GM04503 (cell line): ENCODE results near the gene NPFF.

Experiments used
- DNase-seq: peaks from one replicate; pipeline ENCODE4 v3.0.0-alpha.2; 2012; ENCODE audit warnings: low read depth

Gene NPFF

DNA sequence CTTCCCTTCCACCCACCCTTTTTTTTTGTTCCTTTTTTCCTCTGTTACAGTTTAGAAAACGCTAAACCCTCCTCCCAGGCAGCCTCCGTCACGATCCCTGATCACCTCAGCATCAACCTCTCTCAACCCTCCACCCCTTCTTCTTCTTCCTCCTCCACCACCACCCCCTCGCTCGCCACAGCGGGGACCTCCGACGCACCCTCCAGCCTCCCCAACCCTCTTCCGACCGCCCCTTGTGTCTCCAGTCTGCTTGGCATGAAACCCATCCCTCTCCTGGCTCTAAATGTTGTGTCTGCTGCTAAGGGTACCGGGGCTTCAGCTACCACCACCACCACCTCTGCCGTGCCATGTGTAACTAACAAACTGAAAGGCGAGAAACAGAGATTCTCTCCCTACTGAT lies 32.5 kb downstream of the NPFF start:
- DNase-seq, result no peak

DNA sequence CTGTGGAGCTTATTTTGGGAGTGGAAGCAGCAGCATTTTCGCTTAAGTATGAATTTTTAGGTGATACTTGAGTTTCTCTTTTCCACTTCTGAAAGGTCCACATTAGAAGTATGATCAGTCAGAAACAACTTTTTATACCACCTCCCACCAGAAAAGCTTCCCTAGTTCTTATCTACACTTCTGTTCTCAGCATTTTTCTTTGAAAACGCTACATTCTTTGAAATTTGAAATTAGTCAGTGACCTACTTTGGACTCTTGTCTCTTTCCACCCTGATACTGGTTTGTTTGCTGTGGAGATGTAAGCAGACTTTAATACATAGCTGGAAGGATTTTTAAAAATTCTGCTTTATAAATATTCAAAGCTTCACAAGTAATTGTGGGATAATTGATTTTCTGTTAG lies 33.2 kb downstream of the NPFF start:
- DNase-seq, result no peak

DNA sequence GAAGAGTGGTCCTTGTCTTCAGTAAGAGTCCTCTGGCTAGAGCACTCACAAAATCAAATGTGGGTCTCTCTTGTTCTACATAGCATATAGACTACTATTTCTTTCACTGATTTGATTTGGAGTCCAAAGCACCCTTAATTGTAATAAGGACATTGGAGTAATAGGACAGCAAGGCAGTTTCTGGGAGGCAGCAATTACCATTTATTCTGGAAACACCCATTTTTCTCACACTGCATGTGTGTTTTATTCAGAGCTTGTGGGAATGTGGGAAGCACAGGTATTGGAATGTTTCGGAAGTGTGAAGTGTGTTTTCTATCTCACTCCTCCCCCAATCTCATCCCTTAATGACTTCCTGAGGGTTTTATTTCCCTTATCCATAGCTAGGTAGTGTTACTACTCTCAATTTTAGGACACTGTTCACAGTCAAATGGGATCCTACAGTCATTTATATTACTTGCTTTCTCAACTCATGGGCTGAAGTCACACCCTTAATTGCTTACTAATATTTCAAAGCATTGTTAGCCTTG lies 35.2 kb downstream of the NPFF start:
- no peak for DNase-seq

DNA sequence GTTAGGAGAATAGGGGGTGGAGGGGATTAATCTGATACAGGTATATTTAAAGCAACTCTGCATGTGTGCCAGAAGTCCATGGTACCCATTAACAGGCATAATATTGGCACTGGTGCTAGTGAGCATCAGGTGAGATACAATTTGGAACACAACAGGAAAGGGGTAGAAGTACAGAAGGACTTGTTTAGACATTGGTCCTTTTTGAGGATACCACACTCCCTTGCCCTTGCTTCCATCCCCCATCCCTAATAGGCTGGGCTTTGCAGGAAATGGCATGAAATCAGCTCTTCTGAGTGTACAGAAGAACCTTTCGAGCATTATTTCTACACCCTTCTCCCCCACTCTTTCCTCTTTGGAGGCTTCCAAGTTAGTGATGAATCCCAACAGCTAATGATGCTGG lies 39.0 kb downstream of the NPFF start:
- DNase-seq, result no peak

DNA sequence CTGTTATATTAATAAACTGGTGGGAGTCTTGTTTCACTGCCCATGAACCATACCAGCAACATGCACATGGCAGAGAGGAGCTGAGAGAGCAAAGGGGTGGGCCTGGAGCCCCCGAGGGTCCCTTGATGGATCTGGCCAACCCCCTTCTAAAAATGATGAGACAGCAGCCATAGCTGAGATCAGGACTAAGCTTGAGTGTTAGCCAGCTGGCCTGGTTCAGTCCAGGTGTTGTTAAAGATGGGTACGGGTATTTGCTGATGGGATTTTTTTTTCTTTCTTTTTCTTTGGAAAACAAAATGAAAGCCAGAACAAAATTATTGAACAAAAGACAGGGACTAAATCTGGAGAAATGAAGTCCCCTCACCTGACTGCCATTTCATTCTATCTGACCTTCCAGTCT lies 39.4 kb downstream of the NPFF start:
- no peak for DNase-seq

DNA sequence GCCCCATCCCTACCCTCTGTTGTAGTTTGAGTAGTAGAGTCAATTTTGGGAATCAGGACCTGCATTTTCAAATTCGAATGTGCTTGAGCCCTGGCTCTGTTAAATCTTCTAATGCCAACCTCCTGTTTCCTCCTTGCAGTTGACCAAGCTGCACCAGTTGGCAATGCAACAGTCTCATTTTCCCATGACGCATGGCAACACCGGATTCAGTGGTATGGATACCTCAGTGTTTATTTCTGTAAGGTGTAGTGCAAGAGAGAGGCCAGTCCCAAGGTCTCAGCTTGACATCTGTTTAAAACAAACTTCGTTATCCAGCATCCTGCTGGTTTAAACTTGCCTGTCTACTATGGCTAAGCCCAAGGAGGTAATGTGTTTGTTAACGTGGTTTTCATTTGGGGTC lies 40.2 kb downstream of the NPFF start:
- DNase-seq, result no peak

DNA sequence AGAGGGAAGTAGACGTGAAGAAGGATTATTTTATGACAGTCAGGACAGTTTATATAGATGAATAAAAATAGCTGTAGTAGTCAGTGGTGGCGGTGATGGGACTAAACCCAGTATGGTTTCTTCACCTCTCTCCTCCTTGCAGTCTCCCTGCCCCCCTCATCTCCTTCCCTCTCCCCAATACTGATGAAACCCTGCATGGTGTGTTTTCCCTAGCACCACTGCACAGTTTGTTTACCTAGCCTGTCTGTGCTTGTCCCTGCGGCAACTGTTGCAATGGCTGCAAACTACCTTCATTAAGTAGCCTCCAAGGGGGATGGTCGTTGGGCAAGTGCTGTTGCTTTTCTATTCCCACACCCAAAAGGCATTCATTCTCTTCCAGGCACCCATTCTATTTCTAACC lies 40.6 kb downstream of the NPFF start:
- DNase-seq, result no peak

DNA sequence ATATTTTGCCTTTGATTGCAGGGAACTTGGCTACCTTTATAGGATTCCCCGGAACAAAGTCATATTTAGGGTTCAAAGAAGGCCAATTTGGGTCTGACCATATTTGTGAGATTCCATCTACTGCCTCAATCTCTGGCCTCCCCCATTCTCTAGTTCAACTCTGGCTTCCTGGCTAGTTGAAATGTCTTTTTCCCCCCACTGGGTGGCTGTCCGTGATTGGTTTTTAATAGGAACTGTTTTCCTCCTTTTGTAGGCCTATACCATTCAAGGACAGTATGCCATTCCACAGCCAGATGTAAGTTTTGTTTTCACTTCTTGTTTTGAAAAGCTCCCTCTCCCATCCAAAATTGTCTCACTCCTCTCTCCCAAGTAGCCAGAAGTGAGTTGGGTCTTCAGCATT lies 41.6 kb downstream of the NPFF start:
- DNase-seq, result no peak

DNA sequence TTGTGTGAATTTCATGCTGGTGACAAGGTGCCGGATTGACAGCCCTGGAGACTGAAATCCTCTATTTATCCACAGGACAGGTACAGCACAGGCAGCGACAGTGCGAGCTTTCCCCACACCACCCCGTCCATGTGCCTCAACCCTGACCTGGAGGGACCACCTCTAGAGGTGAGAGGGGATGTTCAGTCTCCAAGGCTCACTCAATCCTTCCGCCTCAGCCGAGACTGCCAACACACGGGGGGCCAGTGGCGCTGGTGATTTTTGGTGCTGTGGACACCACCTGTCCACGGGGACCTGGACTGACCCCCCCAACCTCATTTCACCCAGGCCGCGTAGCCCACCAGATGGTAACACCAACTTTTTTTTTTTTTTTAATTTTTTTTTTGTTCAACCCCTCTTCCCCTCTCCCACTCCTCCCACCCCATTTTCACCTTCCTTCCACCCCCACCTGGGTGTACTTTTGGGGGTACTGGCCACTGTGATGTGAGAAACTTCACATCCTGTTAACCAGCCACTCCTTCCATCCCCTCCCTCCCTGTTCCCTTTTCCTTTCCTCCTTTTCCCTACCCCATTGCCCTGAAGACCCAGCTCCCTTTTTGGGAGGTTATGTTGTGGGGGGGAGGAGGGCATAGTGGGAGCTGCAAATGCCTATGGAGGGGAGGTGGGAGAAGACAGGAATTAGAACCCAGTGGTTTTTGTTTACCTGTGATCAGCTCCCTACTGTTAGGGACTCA lies 42.4 kb downstream of the NPFF start:
- no peak for DNase-seq

DNA sequence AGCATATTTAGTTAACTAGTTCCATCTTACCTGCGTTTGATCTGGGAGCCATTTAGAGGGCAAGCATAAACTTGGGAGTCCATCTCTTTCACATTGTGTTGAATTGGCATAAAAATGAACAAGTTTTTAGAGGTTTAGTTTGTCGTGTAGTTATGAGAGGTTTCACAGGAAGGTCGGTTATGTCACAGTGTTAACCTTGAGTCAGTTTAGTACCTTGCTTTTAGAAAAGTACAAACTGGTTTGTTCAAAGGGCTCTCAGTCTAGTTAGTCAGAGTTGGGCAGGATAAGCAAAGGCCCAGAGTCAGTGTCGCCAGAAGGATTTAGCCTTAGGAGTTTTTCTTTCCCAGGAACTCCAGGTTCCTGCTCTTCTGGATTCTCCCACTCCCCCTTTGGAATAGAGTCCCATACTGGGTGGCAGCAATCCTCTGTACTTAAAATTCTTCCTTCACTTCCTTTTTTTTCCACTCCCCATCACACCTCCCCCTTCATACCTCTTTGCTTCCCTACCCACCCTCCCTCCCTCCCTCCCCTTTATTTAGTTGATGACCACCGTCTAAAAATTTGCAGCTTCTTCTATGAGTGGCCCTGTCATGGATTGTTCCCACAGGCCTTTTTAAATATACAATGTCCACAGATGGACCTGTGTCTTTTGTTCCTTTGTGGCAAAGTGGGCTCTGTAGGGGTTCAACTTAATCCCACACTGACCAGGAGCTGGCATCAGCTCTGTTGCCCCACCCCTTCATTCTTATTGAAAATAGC lies 43.3 kb downstream of the NPFF start:
- no peak for DNase-seq

DNA sequence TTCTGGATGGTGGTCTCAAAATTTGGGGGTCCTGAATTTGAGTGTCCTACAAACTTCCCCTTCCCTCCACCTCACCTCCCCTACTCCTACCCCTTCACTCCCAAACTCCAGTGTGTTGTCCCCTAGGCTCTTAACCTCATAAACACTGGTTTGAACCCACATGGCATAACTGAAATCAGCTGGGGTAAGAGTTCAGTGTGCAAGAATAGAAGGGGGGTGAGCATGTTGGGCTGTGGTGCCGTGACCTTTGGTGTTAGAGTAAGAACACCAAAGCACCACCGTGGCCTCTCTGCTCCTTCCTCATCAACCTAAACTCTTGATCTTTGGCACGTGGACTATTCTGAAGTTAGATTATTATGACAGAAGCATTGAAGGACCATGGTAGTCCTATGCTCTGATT lies 44.3 kb downstream of the NPFF start:
- no peak for DNase-seq

DNA sequence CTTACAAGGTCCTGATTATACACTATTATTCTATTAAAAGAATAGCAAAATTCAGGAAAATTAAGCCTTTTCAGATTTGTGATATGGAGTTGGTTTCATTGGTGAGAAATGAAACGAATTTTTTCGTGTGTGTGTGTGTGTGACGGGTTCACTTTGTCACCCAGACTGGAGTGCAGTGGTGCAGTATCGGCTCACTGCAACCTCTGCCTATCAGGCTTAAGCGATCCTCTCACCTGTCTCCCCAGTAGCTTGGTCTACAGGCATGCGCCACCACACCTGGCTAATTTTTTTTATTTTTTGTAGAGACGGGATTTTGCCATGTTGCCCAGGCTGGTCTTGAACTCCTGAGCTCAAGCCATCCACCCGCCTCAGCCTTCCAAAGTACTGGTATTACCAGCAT lies 45.7 kb downstream of the NPFF start:
- no peak for DNase-seq

DNA sequence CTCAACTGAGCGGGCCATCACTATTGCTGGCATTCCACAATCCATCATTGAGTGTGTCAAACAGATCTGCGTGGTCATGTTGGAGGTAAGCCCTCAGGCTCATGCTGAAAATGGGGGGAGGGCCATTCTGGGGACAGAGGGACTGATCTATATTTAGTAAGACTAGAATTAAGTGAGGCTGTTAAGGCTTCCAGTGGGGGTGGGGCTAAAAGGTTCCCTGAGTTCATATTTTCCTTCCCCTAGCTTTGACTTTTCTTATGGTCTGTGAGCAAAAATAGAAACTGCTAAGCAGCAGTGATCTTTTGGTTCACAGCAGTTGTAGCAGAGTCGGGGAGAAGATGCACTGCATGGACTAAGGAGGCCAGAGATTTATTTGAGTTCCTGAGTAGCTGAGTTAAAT lies 46.2 kb downstream of the NPFF start:
- DNase-seq, result no peak

DNA sequence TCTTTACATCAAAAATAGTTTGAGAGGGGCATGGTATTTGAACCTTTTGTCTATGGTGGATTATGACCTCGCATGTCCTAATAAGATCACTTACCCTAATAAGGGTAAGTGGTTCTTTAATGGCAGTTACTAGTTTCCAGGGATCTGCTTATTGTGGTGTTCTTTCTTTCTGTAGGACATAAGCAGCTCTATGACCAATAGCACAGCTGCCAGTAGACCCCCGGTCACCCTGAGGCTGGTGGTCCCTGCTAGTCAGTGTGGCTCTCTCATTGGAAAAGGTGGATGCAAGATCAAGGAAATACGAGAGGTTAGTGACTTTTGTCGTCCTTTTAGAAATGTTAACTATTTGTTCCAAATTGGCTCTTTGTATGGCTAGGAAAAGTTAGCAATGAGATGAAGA lies 48.2 kb downstream of the NPFF start:
- DNase-seq, result no peak
